ENCODE results near the gene ANAPC15. TPM values are rescaled to one million over a fixed set of nuclear protein-coding genes. Genes with fewer than 3 reads are reported as not detected.
A peak's percentile ranks its signal among the peaks of the same experiment; 100 is the strongest.

Gene ANAPC15
- total and polyA plus RNA-seq, 2 donors (not counting 3 experiments of a cell fraction or from before 2014, with no cell fraction given) = 67.0 to 70.5 TPM

DNA sequence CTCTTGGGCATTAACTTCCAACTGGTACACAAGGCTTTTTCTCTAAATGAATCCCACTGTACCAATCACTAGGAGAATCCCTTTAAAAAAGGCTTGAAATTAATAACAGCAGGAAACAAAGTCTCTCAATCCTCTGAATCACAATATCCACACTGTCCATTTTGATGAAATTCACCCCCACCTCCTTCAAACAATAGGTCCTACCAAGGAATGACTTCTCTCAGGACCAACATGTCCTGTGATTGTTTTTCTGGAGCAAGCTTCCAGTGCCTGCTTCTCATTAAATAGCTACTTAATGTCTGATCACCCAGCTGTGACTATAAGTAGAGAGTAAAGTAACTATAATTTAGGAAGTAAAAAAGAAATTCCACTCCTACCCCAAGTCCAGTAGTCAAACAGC, 45.2 kb downstream of the ANAPC15 start:
- POLR2A ChIA-PET = interaction anchor here (0.9 to 1.9 kb wide), 2 partner anchors 18 to 27 kb away, joined by 4 read pairs; no protein-coding TSS in a partner anchor
- peaks cover 53% of the 10 kb centered on the region for H3K4me1 ChIP-seq (ENCODE audit: control insufficient read depth, extremely low read depth, insufficient read depth, low read length)
- no TSS peak for BruUV-seq (replicated peaks)
- peak overlapping the region; percentile 17 for H3K9ac ChIP-seq (replicated peaks; ENCODE audit: extremely low read depth, insufficient read depth, low read length)
- peak overlapping the region; percentile 72 for H3K27ac ChIP-seq (ENCODE audit: insufficient read depth, low read depth, low read length)
- H3K27me3 ChIP-seq (ENCODE audit: control insufficient read depth in 2 of 2, insufficient read depth in 2 of 2, low read length in 2 of 2) = no peaks in the 10 kb centered on the region
- intact Hi-C loops (cut with micrococcal nuclease) = no loop called here
- peaks cover 60% of the 10 kb centered on the region for H3K79me2 ChIP-seq (ENCODE audit: control insufficient read depth, insufficient read depth, low read length)
- H3K36me3 ChIP-seq (ENCODE audit: control insufficient read depth in 2 of 2, extremely low read depth in 1 of 2, insufficient read depth in 2 of 2, low read length in 2 of 2) = no peaks in the 10 kb centered on the region
- dilution Hi-C loops (cut with MboI; ENCODE audit: extremely low pct_ligation_motif_present, low sequenced_read_pairs) = no loop called here
- CTCF ChIA-PET = interaction anchor here (0.9 to 3.6 kb wide), 7 partner anchors 8 to 42 kb away, joined by 3 to 17 read pairs (median 7); no protein-coding TSS in a partner anchor
- H3K9me3 ChIP-seq (replicated peaks; ENCODE audit: control insufficient read depth, insufficient read depth, low read length) = no peaks in the 10 kb centered on the region
- H3K9me1 ChIP-seq (replicated peaks; ENCODE audit: control insufficient read depth, extremely low read depth, insufficient read depth, low read length) = no peaks in the 10 kb centered on the region
- H4K20me1 ChIP-seq (replicated peaks; ENCODE audit: control insufficient read depth, extremely low read depth, insufficient read depth, low read length) = no peaks in the 10 kb centered on the region
- peak overlapping the region; percentile 57 for H3K4me2 ChIP-seq (ENCODE audit: insufficient read depth, low read length)
- H2AFZ ChIP-seq (ENCODE audit: low read depth, low read length) = no peak overlapping the region
- DNase-seq (ENCODE audit: low read depth, low spot score) (peak; percentile 80), FAIRE-seq (peak; percentile 74)
- H3K4me3 ChIP-seq (replicated peaks in 1 of 3; ENCODE audit: insufficient read depth in 1 of 3, low read depth in 1 of 3, low read length in 3 of 3) = no peak overlapping the region
- TF ChIP-seq, protein P1, sequence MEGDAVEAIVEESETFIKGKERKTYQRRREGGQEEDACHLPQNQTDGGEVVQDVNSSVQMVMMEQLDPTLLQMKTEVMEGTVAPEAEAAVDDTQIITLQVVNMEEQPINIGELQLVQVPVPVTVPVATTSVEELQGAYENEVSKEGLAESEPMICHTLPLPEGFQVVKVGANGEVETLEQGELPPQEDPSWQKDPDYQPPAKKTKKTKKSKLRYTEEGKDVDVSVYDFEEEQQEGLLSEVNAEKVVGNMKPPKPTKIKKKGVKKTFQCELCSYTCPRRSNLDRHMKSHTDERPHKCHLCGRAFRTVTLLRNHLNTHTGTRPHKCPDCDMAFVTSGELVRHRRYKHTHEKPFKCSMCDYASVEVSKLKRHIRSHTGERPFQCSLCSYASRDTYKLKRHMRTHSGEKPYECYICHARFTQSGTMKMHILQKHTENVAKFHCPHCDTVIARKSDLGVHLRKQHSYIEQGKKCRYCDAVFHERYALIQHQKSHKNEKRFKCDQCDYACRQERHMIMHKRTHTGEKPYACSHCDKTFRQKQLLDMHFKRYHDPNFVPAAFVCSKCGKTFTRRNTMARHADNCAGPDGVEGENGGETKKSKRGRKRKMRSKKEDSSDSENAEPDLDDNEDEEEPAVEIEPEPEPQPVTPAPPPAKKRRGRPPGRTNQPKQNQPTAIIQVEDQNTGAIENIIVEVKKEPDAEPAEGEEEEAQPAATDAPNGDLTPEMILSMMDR (IDR thresholded peaks at IDR 0.05; ENCODE audit: extremely low read depth in 1 of 2, insufficient read depth in 1 of 2, low read depth in 1 of 2, low read length in 2 of 2) = no peak
- TF ChIP-seq EZH2 (IDR thresholded peaks at IDR 0.05; ENCODE audit: borderline replicate concordance, low read depth, low read length, severe bottlenecking) = no peak
- no peak for TF ChIP-seq POLR2AphosphoS5 (IDR thresholded peaks at IDR 0.05; ENCODE audit: insufficient read depth, low read depth, low read length)
- peak; percentile 17 for TF ChIP-seq FOS (IDR thresholded peaks at IDR 0.05; ENCODE audit: borderline replicate concordance, insufficient read depth, low read length)
- TF ChIP-seq JUN (IDR thresholded peaks at IDR 0.05; ENCODE audit: borderline replicate concordance, insufficient read depth, insufficient read length, low read depth) = no peak
- TF ChIP-seq, protein P2, sequence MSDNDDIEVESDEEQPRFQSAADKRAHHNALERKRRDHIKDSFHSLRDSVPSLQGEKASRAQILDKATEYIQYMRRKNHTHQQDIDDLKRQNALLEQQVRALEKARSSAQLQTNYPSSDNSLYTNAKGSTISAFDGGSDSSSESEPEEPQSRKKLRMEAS (IDR thresholded peaks at IDR 0.05; ENCODE audit: insufficient read depth, insufficient read length) = no peak
- TF ChIP-seq POLR2A (IDR thresholded peaks at IDR 0.05; ENCODE audit: low read depth, low read length) = no peak
- no peak for TF ChIP-seq MYC (IDR thresholded peaks at IDR 0.05; ENCODE audit: low read depth, low read length)

All from endothelial cell of umbilical vein (primary cell).